ENCODE data around the gene TRIM17.

GRCh38 chr1:228407106-228408040 lies 9.3 kb downstream of the TRIM17 start:
- TF ChIP-seq POLR2A (IDR thresholded peaks at IDR 0.05; ENCODE audit: low read depth, low read length) (no peak), POLR2AphosphoS5 (IDR thresholded peaks at IDR 0.05; ENCODE audit: low read depth, low read length) (no peak), TAF1 (IDR thresholded peaks at IDR 0.05; ENCODE audit: low read depth, low read length) (no peak)

Measured in GM12891 (cell line).